Measurements from ENCODE around the gene SPRR5. TPM values are rescaled to one million over a fixed set of nuclear protein-coding genes. Genes with fewer than 3 reads are reported as not detected.

SPRR5 gene
- total RNA-seq, 4 donors from 2014 or later = 41.5 to 137 (median 78.1) TPM

DNA sequence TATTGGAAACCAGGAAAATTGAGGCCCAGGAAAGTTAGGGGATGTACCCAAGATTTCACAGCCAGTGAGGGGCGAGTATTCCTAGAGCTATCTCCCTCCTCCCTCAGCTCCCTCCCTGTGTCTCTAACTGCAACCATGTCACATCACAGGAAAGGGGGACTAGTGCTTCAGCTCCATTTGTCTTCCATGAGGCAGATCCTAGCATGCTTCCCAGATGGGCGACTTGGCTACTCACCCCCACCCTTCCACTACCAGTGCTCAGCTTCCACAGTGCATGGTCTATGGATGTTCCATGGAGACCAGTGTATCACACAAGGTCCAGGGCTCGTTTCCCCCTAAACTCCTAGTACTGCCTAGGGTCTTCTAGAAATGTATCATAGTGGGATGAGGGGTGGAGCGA, 18.8 kb downstream of the SPRR5 start:
- TF ChIP-seq, protein P1, sequence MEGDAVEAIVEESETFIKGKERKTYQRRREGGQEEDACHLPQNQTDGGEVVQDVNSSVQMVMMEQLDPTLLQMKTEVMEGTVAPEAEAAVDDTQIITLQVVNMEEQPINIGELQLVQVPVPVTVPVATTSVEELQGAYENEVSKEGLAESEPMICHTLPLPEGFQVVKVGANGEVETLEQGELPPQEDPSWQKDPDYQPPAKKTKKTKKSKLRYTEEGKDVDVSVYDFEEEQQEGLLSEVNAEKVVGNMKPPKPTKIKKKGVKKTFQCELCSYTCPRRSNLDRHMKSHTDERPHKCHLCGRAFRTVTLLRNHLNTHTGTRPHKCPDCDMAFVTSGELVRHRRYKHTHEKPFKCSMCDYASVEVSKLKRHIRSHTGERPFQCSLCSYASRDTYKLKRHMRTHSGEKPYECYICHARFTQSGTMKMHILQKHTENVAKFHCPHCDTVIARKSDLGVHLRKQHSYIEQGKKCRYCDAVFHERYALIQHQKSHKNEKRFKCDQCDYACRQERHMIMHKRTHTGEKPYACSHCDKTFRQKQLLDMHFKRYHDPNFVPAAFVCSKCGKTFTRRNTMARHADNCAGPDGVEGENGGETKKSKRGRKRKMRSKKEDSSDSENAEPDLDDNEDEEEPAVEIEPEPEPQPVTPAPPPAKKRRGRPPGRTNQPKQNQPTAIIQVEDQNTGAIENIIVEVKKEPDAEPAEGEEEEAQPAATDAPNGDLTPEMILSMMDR (IDR thresholded peaks at IDR 0.05) = no peak
- no peak for TF ChIP-seq POLR2A (IDR thresholded peaks at IDR 0.05)
- intact Hi-C loops (cut with DNase I; ENCODE audit: low total_unique reads) = no loop called here
- H3K4me3 ChIP-seq (ENCODE audit: low read depth, poor library complexity, severe bottlenecking) = no peak overlapping the region
- DNase-seq (ENCODE audit: low spot score in 2 of 2) = peak in 1 of 2 donors; percentile 9
- 70 to 78% methylated on average over 4 of the region's 4 CpGs for WGBS, 2 donors

DNA sequence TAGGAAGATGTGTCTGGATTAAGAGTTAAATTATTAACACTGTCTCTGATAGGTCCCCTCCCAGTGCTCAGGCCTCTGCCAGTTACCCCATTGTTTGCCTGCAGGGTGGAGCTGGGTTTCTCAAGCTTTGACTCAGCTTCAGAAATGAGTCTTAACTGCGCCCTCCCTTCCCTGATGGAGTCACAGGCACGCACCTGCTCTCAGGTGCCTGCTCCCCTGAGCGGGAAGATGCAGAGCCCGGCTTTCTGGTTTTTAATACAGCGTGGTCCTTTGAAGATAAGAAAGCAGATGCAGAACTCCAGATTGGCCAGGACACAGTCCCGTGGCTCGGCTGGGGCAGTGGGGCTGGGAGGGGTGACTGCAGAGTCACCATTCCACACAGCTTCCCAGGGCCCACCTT, 20.2 kb downstream of the SPRR5 start:
- H3K4me3 ChIP-seq (ENCODE audit: low read depth, poor library complexity, severe bottlenecking) = no peak overlapping the region
- no peak for TF ChIP-seq POLR2A (IDR thresholded peaks at IDR 0.05)
- TF ChIP-seq, protein P1 (IDR thresholded peaks at IDR 0.05) = no peak
- 28 to 37% methylated on average over 5 to 6 of the region's 7 CpGs for WGBS, 2 donors
- intact Hi-C loops (cut with DNase I; ENCODE audit: low total_unique reads) = no loop called here
- DNase-seq (ENCODE audit: low spot score in 2 of 2) = peak in 1 of 2 donors; percentile 54

DNA sequence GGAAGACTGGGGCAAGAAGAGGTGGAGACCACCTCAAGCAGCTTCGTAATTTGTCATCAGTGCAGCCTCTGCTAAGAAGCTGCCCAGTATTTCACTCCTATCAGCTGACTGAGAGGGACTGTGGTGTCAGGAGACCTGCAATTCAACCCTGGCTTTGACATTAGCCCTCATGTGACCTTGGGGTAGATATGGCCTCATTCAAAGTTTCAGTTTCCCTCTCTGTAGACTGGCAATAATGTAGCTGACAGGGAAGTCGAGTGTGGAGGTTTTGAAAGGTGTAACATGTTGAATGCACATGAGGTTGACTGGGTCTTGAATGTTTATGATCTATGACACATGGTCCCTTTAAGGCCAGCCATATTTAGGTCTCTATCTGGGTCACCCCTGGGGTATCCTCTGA, 21.2 kb downstream of the SPRR5 start:
- intact Hi-C loops (cut with DNase I; ENCODE audit: low total_unique reads) = no loop called here
- TF ChIP-seq, protein P1 (IDR thresholded peaks at IDR 0.05) = no peak
- no peak for TF ChIP-seq POLR2A (IDR thresholded peaks at IDR 0.05)
- no peak overlapping the region for H3K4me3 ChIP-seq (ENCODE audit: low read depth, poor library complexity, severe bottlenecking)
- WGBS, 2 donors = 50 to 66% methylated on average over 2 of the region's 2 CpGs
- peak in 1 of 2 donors; percentile 23 for DNase-seq (ENCODE audit: low spot score in 2 of 2)

DNA sequence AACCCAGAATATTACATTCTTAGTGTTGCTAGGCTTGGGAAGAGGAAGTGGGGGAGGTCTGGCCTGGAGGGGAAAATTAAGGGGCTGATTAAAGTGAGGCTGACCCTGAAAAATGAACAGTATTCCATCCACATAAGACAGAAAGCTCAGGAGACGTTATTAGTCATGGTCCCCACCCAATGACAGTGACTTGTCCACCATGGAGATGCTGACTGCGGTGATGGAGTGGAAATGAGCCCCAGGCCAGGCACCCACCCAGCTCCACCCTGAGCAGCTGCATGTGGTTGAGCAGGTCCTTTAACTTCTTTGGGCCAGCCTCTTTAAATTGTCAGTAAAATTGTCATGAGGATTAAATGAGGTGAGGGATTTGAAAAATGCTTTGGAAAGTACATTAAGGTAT, 22.0 kb downstream of the SPRR5 start:
- intact Hi-C loops (cut with DNase I; ENCODE audit: low total_unique reads) = no loop called here
- no peak overlapping the region for H3K4me3 ChIP-seq (ENCODE audit: low read depth, poor library complexity, severe bottlenecking)
- WGBS, 2 donors = 60 to 61% methylated on average over 2 of the region's 2 CpGs
- TF ChIP-seq, protein P1 (IDR thresholded peaks at IDR 0.05) = no peak
- TF ChIP-seq POLR2A (IDR thresholded peaks at IDR 0.05) = no peak
- peak in 1 of 2 donors; percentile 34 for DNase-seq (ENCODE audit: low spot score in 2 of 2)

DNA sequence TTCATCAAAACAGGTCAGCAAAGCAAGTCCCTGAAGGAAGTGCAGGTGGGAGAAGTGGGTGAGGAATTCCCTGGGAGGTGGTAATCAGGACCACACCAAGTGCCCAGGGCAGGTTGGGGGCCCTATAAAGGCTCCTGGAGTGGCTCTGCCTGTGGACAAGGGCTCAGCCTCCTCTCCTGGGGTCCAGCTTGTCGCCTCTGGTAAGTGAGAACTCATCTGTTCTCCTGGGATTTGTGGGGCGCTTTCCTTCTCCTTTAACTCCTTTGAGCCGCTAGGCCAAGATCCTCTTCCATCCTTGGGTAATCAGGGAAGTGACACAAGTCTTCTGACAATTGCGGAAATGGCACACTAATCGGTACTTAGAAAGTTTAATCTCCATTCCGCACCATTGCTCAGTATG, 23.5 kb downstream of the SPRR5 start, which contains the start of gene SPRR4:
Gene SPRR4 (plus strand): TSS at position 154 of the 400 bp plus-strand sequence. CDS start 1,243 bp downstream, outside the sequence.
- intact Hi-C loops (cut with DNase I; ENCODE audit: low total_unique reads) = no loop called here
- peak in 1 of 2 donors; percentile 50 for DNase-seq (ENCODE audit: low spot score in 2 of 2)
- WGBS, 2 donors = 88 to 96% methylated on average over 6 of the region's 6 CpGs
- no peak for TF ChIP-seq POLR2A (IDR thresholded peaks at IDR 0.05)
- TF ChIP-seq, protein P1 (IDR thresholded peaks at IDR 0.05) = no peak
- H3K4me3 ChIP-seq (ENCODE audit: low read depth, poor library complexity, severe bottlenecking) = no peak within 1 kb of the TSS
